ENCODE measurements around the gene RITA1.

DNA sequence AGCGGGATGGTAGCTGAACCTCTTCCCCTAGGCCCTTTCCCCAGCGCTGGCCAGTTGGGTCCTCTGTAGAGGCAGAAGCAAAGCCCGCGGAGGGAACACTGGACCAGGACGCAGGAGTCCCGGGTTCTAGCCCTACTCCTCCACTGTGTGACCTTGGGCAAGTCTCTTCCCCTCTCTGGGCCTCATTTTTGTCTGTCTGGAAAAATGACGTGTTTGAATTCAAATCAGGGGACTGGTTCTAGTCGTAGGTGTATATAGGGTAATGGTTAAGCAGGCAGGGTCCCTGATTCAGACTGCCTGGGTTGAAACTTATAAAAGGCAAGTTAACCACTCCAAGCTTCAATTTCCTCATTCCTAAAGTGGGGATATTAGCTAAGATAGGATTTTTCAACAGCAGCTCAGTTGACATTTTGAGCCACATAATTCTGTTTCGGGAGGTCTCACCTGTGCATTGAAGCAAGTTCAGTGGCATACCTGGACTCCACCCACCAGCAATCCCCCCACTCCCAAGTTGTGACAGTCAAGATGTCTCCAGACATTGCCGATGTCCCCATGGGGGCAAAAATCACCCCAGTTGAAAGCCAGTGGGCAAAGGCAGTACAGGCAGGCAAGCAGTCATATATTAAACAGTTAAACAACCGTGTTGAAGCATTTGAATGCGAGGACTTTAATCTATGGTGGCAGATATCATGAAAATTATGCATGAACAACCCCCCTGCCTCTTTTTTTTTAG lies 36.6 kb downstream of the RITA1 start:
- TF ChIP-seq, protein P1, sequence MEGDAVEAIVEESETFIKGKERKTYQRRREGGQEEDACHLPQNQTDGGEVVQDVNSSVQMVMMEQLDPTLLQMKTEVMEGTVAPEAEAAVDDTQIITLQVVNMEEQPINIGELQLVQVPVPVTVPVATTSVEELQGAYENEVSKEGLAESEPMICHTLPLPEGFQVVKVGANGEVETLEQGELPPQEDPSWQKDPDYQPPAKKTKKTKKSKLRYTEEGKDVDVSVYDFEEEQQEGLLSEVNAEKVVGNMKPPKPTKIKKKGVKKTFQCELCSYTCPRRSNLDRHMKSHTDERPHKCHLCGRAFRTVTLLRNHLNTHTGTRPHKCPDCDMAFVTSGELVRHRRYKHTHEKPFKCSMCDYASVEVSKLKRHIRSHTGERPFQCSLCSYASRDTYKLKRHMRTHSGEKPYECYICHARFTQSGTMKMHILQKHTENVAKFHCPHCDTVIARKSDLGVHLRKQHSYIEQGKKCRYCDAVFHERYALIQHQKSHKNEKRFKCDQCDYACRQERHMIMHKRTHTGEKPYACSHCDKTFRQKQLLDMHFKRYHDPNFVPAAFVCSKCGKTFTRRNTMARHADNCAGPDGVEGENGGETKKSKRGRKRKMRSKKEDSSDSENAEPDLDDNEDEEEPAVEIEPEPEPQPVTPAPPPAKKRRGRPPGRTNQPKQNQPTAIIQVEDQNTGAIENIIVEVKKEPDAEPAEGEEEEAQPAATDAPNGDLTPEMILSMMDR (IDR thresholded peaks at IDR 0.05): no peak
- TF ChIP-seq POLR2A (IDR thresholded peaks at IDR 0.05): no peak
- TF ChIP-seq POLR2AphosphoS5 (IDR thresholded peaks at IDR 0.05): no peak
- TF ChIP-seq EP300 (IDR thresholded peaks at IDR 0.05): no peak

Measured in suprapubic skin (tissue), 4 donors.